Measurements from ENCODE around the gene MKRN3. TPM values are rescaled to one million over a fixed set of nuclear protein-coding genes. Genes with fewer than 3 reads are reported as not detected.
A peak's percentile ranks its signal among the peaks of the same experiment; 100 is the strongest.

MKRN3 gene
- polyA plus RNA-seq (2011; rRNA removed) (3.0 and 3.7 TPM in 2 replicates), polyA plus RNA-seq (2017; fragmentation: RNase III; extraction: RNeasy Plus Mini Kit Qiagen cat#74134 plus additional on column Dnase treatment) (3.3 to 4.7 TPM (median 3.6 TPM) in 3 replicates), polyA minus RNA-seq (2011; rRNA and poly(A)+ RNA removed) (5.9 and 7.2 TPM in 2 replicates)
- polyA plus RNA-seq (2012; cell fraction: cytosol; rRNA removed), result 2.6 and 3.1 TPM in 2 replicates
- polyA plus RNA-seq (2012; cell fraction: nucleus; rRNA removed), result 3.5 and 5.0 TPM in 2 replicates

DNA sequence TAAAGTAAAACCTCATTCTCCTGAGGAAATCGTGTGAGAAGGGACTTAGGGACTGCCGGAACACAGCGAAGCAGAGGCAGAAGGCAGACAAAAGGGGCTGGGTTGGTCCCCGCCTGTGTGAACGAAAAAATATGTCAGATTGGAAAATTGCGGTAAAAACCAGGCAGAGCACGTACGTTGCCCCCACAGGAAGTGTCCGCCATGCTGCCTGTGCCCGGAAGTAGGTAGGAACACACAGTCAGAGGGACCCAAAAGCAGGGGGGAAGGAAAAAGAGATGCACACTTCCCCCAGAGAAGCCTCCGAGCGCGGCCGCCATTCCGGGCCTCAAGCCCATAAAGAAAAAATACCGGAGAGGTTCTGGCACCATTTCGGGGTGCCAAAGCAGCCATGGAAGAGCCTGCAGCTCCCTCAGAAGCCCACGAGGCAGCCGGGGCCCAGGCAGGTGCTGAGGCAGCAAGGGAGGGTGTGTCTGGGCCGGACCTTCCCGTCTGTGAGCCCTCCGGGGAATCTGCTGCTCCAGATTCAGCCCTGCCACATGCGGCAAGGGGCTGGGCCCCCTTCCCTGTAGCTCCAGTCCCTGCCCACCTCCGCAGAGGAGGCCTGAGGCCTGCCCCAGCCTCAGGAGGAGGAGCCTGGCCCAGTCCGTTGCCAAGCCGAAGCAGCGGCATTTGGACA is at the start of gene MKRN3:
Gene MKRN3 (plus strand): TSS at position 280 of the 676 bp plus-strand sequence. CDS start 109 bp downstream, at position 389.
- CTCF ChIA-PET, result no interaction called here
- peak; percentile 67 to 86 for ATAC-seq
- Histone ChIP-seq H3K4me1 (no peaks in the 10 kb centered on the region; the same call in 2 of the 3 replicates), H3K27ac (peak within 1 kb of the TSS; percentile 77 to 88), H3K4me2 (peak within 1 kb of the TSS; percentile 54), H3K4me3 (peak within 1 kb of the TSS; percentile 64), H3K9me3 (0 out of 3 replicates have a peak, but pooled peaks cover 3% of the 10 kb centered on the region)
- POLR2A ChIA-PET, result no interaction called here
- no peak for TF ChIP-seq CBX8 (IDR thresholded peaks at IDR 0.05)
- TF ChIP-seq E2F6 (IDR thresholded peaks at IDR 0.05; ENCODE audit: borderline replicate concordance, low read depth), result peak; percentile 74; the same call in 1 of the 2 replicates
- TF ChIP-seq ELK1 (IDR thresholded peaks at IDR 0.05; ENCODE audit: low read depth, low read length), result peak; percentile 86; the same call in 1 of the 2 replicates
- TF ChIP-seq NPAS2 (CRISPR knock-in tag; IDR thresholded peaks at IDR 0.05; ENCODE audit: borderline replicate concordance), result 0 out of 2 replicates have a peak, but pooled peaks have one; percentile 22
- peak in 1 of 2 experiments; percentile 59; a peak in 2 of 5 replicates for TF ChIP-seq JUN (IDR thresholded peaks at IDR 0.05)
- TF ChIP-seq RNF2 (IDR thresholded peaks at IDR 0.05; ENCODE audit: borderline replicate concordance, low read depth), result no peak
- TF ChIP-seq KDM5A (IDR thresholded peaks at IDR 0.05), result peak; percentile 20; the same call in 1 of the 2 replicates
- peak; percentile 71; the same call in 1 of the 2 replicates for TF ChIP-seq MYC (IDR thresholded peaks at IDR 0.05; ENCODE audit: borderline replicate concordance, low read length)
- TF ChIP-seq PHF8 (IDR thresholded peaks at IDR 0.05; ENCODE audit: borderline replicate concordance, low read depth), result peak; percentile 75
- peak; percentile 30 for TF ChIP-seq POLR2A (IDR thresholded peaks at IDR 0.05; ENCODE audit: low read length)
- TF ChIP-seq HOXA7 (CRISPR knock-in tag; IDR thresholded peaks at IDR 0.05), result no peak
- TF ChIP-seq, protein P1, sequence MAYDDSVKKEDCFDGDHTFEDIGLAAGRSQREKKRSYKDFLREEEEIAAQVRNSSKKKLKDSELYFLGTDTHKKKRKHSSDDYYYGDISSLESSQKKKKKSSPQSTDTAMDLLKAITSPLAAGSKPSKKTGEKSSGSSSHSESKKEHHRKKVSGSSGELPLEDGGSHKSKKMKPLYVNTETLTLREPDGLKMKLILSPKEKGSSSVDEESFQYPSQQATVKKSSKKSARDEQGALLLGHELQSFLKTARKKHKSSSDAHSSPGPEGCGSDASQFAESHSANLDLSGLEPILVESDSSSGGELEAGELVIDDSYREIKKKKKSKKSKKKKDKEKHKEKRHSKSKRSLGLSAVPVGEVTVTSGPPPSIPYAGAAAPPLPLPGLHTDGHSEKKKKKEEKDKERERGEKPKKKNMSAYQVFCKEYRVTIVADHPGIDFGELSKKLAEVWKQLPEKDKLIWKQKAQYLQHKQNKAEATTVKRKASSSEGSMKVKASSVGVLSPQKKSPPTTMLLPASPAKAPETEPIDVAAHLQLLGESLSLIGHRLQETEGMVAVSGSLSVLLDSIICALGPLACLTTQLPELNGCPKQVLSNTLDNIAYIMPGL (CRISPR knock-in tag; IDR thresholded peaks at IDR 0.05; ENCODE audit: borderline replicate concordance), result no peak
- TF ChIP-seq, protein P2, sequence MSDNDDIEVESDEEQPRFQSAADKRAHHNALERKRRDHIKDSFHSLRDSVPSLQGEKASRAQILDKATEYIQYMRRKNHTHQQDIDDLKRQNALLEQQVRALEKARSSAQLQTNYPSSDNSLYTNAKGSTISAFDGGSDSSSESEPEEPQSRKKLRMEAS (IDR thresholded peaks at IDR 0.05), result peak; percentile 77
- WGBS (ENCODE audit: missing lambda C conversion rate), result 62% methylated on average over 27 of the region's 27 CpGs
- DNase-seq (ENCODE audit: low read depth in 1 of 2, low spot score in 1 of 2), result peak; percentile 35 to 89
- no peak for FAIRE-seq

- no peak overlapping the region for H3K4me2 ChIP-seq
- no peaks in the 10 kb centered on the region for H3K9me3 ChIP-seq
- ChIA-PET CTCF (interaction anchor here (2.5 kb wide), 1 partner anchor 19 kb away, joined by 7 read pairs; no protein-coding TSS in a partner anchor), POLR2A (no interaction called here)
- no peak overlapping the region for H3K4me3 ChIP-seq
- no peak for DNase-seq (ENCODE audit: low read depth in 1 of 2, low spot score in 1 of 2)
- no peak for FAIRE-seq
- TF ChIP-seq EP300 (IDR thresholded peaks at IDR 0.05), result no peak
- no peak for TF ChIP-seq CBX8 (IDR thresholded peaks at IDR 0.05)
- TF ChIP-seq RCOR1 (IDR thresholded peaks at IDR 0.05; ENCODE audit: low read depth, low read length), result no peak
- TF ChIP-seq NR3C1 (IDR thresholded peaks at IDR 0.05), result no peak
- no peak for TF ChIP-seq HOXB13 (CRISPR knock-in tag; IDR thresholded peaks at IDR 0.05; ENCODE audit: low read depth)
- no peak for TF ChIP-seq BCL3 (IDR thresholded peaks at IDR 0.05)
- no peak for TF ChIP-seq NFE2L2 (conservative IDR thresholded peaks at IDR 0.05; ENCODE audit: low read length)
- no peak for TF ChIP-seq HEYL (CRISPR knock-in tag; IDR thresholded peaks at IDR 0.05)
- TF ChIP-seq SREBF2 (IDR thresholded peaks at IDR 0.05), result no peak
- no peak for TF ChIP-seq ATOH8 (CRISPR knock-in tag; IDR thresholded peaks at IDR 0.05; ENCODE audit: low read depth)
- no peak for TF ChIP-seq FOXS1 (CRISPR knock-in tag; IDR thresholded peaks at IDR 0.05)
- TF ChIP-seq MAZ (IDR thresholded peaks at IDR 0.05; ENCODE audit: borderline replicate concordance, low read depth, low read length), result no peak
- H3K4me1 ChIP-seq, result no peaks in the 10 kb centered on the region
- 58% methylated on average over 4 of the region's 4 CpGs for WGBS (ENCODE audit: missing lambda C conversion rate)
- no peak overlapping the region for H3K27ac ChIP-seq
- ATAC-seq, result no peak
Measured at GRCh38 chr15:23516866-23517265, 48.6 kb upstream of the MKRN3 start.
